Measurements from ENCODE around the gene POLG2.

POLG2 gene

GRCh38 chr17:64491034-64491860 is 5.6 kb downstream of the POLG2 start:
- no peak overlapping the region for H3K4me3 ChIP-seq (ENCODE audit: low read depth, low read length)
- DNase-seq (ENCODE audit: low read depth, low spot score): no peak
- peak; percentile 65 for TF ChIP-seq CTCF (IDR thresholded peaks at IDR 0.05; ENCODE audit: insufficient read depth, low read length, missing control alignments)
- ChIA-PET CTCF (interaction anchor here (0.6 to 13.0 kb wide), 31 partner anchors 11 to 468 kb away, joined by 3 to 451 read pairs (median 6); partner anchors contain the start of genes CEP95 and DDX5), POLR2A (interaction anchor here (2.0 kb wide), 1 partner anchor 15 kb away, joined by 12 read pairs; the partner anchor contains the start of genes CEP95 and DDX5)

- no peak for TF ChIP-seq CTCF (IDR thresholded peaks at IDR 0.05; ENCODE audit: insufficient read depth, low read length, missing control alignments)
- ChIA-PET POLR2A (no interaction called here), CTCF (interaction anchor here (0.6 to 13.0 kb wide), 5 partner anchors 8 to 224 kb away, joined by 3 to 451 read pairs (median 5); no protein-coding TSS in a partner anchor)
- no peak for DNase-seq (ENCODE audit: low read depth, low spot score)
- H3K4me3 ChIP-seq (ENCODE audit: low read depth, low read length): no peak overlapping the region
These were observed 8.6 kb downstream of the POLG2 start for GRCh38 chr17:64488301-64488700.

GRCh38 chr17:64484380-64484779 is 12.5 kb downstream of the POLG2 start:
- CTCF ChIA-PET: interaction anchor here (0.8 to 13.9 kb wide), 5 partner anchors 7 to 65 kb away, joined by 3 to 120 read pairs (median 5); no protein-coding TSS in a partner anchor

GRCh38 chr17:64480951-64481350 is 15.9 kb downstream of the POLG2 start:
- ChIA-PET POLR2A (no interaction called here), CTCF (interaction anchor here (0.7 to 13.9 kb wide), 4 partner anchors 10 to 159 kb away, joined by 3 to 120 read pairs (median 53); no protein-coding TSS in a partner anchor)
- TF ChIP-seq CTCF (IDR thresholded peaks at IDR 0.05; ENCODE audit: insufficient read depth, low read length, missing control alignments): no peak
- DNase-seq (ENCODE audit: low read depth, low spot score): no peak
- H3K4me3 ChIP-seq (ENCODE audit: low read depth, low read length): no peak overlapping the region

More at GRCh38 chr17:64484380-64484779, 12.5 kb downstream of the POLG2 start:
- no peak overlapping the region for H3K4me3 ChIP-seq (ENCODE audit: low read depth, low read length)
- POLR2A ChIA-PET: no interaction called here
- no peak for TF ChIP-seq CTCF (IDR thresholded peaks at IDR 0.05; ENCODE audit: insufficient read depth, low read length, missing control alignments)
- DNase-seq (ENCODE audit: low read depth, low spot score): no peak

- no peak overlapping the region for H3K4me3 ChIP-seq (ENCODE audit: low read depth, low read length)
- POLR2A ChIA-PET: interaction anchor here (1.2 to 1.5 kb wide), 2 partner anchors 19 to 29 kb away, joined by 5 to 7 read pairs; partner anchors contain the start of genes CEP95 and POLG2
- TF ChIP-seq CTCF (IDR thresholded peaks at IDR 0.05; ENCODE audit: insufficient read depth, low read length, missing control alignments): no peak
- CTCF ChIA-PET: interaction anchor here (0.9 to 13.9 kb wide), 4 partner anchors 13 to 174 kb away, joined by 3 to 120 read pairs (median 53); no protein-coding TSS in a partner anchor
- no peak for DNase-seq (ENCODE audit: low read depth, low spot score)
These were observed 19.0 kb downstream of the POLG2 start for GRCh38 chr17:64477849-64478248.

GRCh38 chr17:64472564-64472963 is 24.3 kb downstream of the POLG2 start:
- POLR2A ChIA-PET: no interaction called here
- no peak for TF ChIP-seq CTCF (IDR thresholded peaks at IDR 0.05; ENCODE audit: insufficient read depth, low read length, missing control alignments)
- CTCF ChIA-PET: interaction anchor here (1.1 kb wide), 2 partner anchors 54 to 151 kb away, joined by 3 read pairs; no protein-coding TSS in a partner anchor
- no peak for DNase-seq (ENCODE audit: low read depth, low spot score)
- H3K4me3 ChIP-seq (ENCODE audit: low read depth, low read length): no peak overlapping the region
